HG02840 (cell line): ENCODE results near the gene BOK.

Source experiments
- ATAC-seq: cut with Tn5 transposase; IDR thresholded peaks from one replicate; pipeline ENCODE4 v1.9.1; 2021; ENCODE audit warnings: mild to moderate bottlenecking, moderate library complexity, moderate number of reproducible peaks; ENCODE audit not compliant: unreplicated experiment, low FRiP score

The BOK gene

DNA sequence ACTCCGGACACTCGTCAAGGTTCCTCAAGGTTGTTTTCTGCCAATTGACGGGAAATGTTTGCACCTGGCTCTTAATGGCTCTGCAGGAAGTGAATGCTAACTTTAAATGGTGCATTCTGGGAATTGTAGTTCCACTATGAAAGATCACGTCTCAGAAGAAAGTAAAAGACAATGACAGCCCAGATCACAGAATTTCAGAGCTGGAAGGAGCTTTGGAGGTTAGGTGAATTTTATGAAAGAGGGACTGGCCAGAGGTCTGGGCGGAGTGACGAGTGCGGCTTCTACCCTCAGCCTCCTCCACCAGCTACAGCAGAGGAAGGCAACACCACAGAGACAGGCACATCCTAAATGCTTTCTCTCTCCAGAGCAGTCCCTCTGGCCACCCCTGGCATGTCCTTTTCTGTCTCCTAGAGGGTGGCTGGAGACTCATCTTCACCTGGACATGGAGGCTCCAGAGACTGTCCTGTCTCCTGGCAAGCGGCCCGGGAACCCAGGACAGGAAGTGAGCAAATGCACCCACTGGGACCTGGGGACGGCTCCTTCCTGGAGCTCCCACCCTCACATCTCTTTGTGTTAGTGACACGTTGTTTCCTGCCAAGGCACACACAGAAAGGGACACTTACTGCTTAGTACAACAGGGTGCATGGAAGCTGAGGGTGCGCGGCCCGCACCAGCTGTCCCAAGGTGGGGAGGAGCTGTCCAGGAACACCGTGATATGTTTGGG lies 59.0 kb downstream of the BOK start:
- no peak for ATAC-seq

DNA sequence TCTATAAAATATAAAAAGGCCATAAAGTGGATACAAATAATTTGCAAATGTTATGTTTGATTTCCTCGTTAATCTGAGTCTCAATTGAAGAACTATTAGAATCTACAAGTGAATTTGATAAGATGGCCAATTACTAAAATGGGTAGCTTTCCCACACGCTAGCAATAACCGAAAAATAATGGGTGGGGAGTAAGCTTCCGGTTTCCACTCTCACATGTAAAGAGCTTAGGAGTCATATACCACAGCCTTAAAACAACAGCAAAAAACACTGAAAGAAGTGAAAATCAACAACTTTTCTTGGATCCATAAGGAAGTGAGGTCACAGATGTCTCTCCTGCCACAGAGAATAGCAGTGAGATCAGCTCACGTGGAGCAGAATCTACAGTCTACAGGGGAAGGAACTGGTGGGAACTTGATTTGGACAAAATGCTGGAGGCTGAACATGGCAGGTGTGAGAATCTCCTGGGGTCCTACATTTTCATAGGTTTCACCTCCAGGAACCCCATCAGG lies 59.8 kb downstream of the BOK start:
- ATAC-seq, result no peak

DNA sequence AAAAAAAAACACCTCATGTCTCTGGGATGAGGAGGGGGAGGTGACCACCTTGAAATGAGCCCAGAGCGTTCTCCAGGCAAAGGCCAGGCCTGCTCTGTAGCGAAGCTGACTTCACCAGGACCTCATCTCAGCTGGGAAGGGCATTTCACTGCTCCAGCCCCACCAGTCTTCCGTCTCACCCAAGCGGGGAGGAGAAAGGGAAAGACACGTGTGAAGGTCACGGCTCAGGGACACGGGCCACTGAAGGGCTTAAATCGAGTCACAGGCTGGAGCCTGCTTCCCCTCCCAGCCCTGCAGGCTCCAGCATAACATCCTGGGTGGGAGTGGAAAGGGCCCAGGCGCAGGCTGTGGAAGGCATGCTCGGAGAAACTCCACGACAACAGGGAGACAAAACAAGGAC lies 60.3 kb downstream of the BOK start:
- ATAC-seq, result no peak

DNA sequence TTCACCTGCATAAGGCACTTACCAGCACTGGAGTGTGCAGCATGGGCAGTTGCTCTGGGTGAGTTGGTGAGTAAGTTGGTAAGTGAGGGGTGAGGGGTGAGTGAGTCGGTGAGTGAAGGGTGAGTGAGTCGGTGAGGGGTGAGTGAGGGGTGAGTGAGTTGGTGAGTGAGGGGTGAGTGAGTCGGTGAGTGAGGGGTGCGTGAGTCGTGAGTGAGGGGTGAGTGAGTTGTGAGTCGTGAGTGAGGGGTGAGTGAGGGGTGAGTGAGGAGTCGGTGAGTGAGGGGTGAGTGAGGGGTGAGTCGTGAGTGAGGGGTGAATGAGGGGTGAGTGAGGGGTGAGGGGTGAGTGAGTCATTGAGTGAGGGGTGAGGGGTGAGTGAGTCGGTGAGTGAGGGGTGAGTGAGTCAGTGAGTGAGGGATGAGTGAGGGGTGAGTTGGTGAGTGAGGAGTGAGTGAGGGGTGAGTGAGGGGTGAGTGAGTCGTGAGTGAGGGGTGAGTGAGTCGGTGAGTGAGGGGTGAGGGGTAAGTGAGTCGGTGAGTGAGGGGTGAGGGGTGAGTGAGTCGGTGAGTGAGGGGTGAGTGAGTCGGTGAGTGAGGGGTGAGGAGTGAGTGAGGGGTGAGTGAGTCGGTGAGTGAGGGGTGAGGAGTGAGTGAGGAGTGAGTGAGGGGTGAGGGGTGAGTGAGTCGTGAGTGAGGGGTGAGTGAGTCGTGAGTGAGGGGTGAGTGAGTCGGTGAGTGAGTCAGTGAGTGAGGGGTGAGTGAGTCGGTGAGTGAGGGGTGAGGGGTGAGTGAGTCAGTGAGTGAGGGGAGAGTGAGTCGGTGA lies 61.3 kb downstream of the BOK start:
- no peak for ATAC-seq

DNA sequence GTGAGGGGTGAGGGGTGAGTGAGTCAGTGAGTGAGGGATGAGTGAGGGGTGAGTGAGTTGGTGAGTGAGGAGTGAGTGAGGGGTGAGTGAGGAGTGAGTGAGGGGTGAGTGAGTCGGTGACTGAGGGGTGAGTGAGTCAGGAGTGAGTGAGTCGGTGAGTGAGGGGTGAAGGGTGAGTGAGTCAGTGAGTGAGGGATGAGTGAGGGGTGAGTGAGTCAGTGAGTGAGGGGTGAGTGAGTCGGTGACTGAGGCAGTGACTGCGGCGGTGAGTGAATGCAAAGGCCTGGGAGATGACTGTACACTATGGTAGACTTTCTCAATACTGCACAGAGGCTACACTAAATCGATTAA lies 61.8 kb downstream of the BOK start:
- ATAC-seq, result no peak
